GM23338 (cell line): ENCODE measurements around the gene SAA1.
"Not testable (repeated sequence)": the region's sequence is repeated elsewhere in the genome, so short reads cannot be mapped to it uniquely, and the experiment has no call there.

Experiments
- CREB1 ChIP-seq: fragments of 250-450 bp; sonication (Bioruptor Pico); IDR thresholded peaks from 2 replicates; pipeline ENCODE4 v1.5.0; 2020; ENCODE audit warnings: low read depth, mild to moderate bottlenecking, moderate library complexity
- EZH2 ChIP-seq: fragments of 200-600 bp; sonication (generic); IDR thresholded peaks from one replicate; pipeline ENCODE4 v1.8.0; 2017; ENCODE audit warnings: antibody characterized with exemption, mild to moderate bottlenecking, low read depth; ENCODE audit not compliant: unreplicated experiment
- EZH2phosphoT487 ChIP-seq: fragments of 200-600 bp; sonication (generic); IDR thresholded peaks from one replicate; pipeline ENCODE4 v1.8.1; 2018; ENCODE audit warnings: antibody characterized with exemption; ENCODE audit not compliant: unreplicated experiment
- POLR2AphosphoS5 ChIP-seq: IDR thresholded peaks from 2 replicates; pipeline ENCODE4 v1.6.1; 2016; ENCODE audit warnings: antibody characterized with exemption, low read depth
- TF ChIP-seq, protein P1 (sequence below), 2 experiments: fragments of 200-600 bp in 1 of 2; sonication (generic) in 1 of 2; conservative IDR thresholded peaks; 2 replicates each; pipeline versions ENCODE4 v1.5.1 to v1.6.1; 2016 to 2017; ENCODE audit warnings: antibody characterized with exemption in 2 of 2, low read depth in 2 of 2, mild to moderate bottlenecking in 2 of 2, moderate library complexity in 1 of 2
- TF ChIP-seq, protein P2 (sequence below): IDR thresholded peaks from 2 replicates; pipeline ENCODE4 v1.6.1; 2016; ENCODE audit warnings: antibody characterized with exemption

DNA sequence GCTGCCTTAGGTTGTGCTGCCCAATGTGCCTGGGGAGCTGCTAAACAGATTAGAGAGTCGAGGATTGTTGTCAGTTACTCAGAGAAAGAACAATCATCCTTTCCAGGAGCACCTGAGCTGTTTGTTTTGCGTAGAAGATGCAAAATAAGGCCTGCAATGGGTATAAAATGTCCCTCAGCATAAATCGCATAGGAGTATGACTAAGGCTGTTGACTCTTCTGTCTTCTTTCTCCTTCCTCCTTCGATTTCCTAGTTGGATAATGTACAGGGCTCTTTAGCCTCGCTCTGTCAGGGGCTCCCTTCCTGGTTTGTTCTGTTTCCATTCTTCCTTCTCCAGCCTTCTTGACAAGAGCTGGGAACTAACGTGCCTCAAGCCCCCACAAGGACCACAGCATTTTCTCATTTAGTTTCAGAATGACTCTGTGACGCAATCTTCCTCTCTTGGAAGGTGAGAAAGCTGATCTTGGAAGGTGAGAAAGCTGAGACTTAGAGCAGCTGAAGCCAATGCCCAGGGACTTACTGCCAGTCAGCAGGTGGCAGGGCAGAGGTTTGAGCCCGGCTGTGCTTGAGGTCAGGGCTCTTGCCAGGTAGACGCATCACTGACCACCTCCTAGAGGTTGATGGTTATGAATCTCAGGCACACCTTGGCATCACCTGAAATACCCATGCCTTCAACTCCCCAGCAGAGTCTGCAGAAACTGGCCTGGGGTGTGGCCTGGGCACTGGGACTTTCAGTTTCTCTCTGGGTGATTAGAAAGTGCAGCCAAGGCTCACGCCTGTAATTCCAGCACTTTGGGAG lies 1.5 kb downstream of the SAA1 start:
- TF ChIP-seq POLR2AphosphoS5; EZH2phosphoT487; EZH2; CREB1 (CRISPR knock-in tag): not testable (repeated sequence)
- TF ChIP-seq, protein P1, sequence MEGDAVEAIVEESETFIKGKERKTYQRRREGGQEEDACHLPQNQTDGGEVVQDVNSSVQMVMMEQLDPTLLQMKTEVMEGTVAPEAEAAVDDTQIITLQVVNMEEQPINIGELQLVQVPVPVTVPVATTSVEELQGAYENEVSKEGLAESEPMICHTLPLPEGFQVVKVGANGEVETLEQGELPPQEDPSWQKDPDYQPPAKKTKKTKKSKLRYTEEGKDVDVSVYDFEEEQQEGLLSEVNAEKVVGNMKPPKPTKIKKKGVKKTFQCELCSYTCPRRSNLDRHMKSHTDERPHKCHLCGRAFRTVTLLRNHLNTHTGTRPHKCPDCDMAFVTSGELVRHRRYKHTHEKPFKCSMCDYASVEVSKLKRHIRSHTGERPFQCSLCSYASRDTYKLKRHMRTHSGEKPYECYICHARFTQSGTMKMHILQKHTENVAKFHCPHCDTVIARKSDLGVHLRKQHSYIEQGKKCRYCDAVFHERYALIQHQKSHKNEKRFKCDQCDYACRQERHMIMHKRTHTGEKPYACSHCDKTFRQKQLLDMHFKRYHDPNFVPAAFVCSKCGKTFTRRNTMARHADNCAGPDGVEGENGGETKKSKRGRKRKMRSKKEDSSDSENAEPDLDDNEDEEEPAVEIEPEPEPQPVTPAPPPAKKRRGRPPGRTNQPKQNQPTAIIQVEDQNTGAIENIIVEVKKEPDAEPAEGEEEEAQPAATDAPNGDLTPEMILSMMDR (conservative IDR thresholded peaks at IDR 0.05; ENCODE audit: low read depth in 2 of 2), result not testable (repeated sequence)
- TF ChIP-seq, protein P2, sequence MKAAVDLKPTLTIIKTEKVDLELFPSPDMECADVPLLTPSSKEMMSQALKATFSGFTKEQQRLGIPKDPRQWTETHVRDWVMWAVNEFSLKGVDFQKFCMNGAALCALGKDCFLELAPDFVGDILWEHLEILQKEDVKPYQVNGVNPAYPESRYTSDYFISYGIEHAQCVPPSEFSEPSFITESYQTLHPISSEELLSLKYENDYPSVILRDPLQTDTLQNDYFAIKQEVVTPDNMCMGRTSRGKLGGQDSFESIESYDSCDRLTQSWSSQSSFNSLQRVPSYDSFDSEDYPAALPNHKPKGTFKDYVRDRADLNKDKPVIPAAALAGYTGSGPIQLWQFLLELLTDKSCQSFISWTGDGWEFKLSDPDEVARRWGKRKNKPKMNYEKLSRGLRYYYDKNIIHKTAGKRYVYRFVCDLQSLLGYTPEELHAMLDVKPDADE, result not testable (repeated sequence)
